ENCODE results near the gene VSIG4.

VSIG4 gene

DNA sequence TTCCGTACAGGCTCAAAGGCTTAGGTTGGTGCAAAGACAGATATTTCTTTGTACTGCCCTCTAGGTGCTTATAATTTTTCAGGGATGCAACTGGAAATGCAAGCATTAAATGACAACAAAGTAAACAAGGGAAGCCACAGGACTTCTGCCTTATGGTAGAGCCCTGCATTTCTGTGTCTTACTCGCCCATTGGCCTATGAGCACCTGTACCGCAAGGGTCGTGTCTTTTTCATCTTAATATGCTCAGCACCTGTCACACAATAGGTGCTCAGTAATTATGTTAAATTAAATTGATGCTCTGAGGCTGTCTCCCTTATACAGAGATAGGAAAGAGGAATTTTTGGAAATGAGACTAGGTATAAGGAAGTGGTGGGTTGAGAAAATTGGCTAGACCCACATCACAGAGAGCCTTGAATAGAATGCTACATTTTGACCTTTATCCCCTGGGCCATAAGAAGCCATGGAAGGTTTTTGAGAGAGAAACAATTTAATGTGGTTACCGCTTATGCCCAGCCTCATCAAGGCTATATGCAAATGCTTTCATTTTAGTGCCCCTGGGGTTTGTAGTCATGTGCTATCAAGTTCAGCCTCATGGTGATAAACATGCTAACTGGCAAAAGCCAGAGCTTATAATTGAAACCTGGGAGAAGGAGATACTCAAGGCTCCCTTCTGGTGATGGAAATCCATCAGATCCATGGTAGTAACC, 16.3 kb downstream of the VSIG4 start:
- DNase-seq: no peak
- H3K4me3 ChIP-seq: no peak overlapping the region
- H3K27ac ChIP-seq: no peak overlapping the region
- no peaks in the 10 kb centered on the region for H3K36me3 ChIP-seq
- TF ChIP-seq, protein P1, sequence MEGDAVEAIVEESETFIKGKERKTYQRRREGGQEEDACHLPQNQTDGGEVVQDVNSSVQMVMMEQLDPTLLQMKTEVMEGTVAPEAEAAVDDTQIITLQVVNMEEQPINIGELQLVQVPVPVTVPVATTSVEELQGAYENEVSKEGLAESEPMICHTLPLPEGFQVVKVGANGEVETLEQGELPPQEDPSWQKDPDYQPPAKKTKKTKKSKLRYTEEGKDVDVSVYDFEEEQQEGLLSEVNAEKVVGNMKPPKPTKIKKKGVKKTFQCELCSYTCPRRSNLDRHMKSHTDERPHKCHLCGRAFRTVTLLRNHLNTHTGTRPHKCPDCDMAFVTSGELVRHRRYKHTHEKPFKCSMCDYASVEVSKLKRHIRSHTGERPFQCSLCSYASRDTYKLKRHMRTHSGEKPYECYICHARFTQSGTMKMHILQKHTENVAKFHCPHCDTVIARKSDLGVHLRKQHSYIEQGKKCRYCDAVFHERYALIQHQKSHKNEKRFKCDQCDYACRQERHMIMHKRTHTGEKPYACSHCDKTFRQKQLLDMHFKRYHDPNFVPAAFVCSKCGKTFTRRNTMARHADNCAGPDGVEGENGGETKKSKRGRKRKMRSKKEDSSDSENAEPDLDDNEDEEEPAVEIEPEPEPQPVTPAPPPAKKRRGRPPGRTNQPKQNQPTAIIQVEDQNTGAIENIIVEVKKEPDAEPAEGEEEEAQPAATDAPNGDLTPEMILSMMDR (IDR thresholded peaks at IDR 0.05): no peak
- intact Hi-C loops (cut with DNase I; ENCODE audit: low total_unique reads): no loop called here
- H3K4me1 ChIP-seq: no peaks in the 10 kb centered on the region
- no peaks in the 10 kb centered on the region for H3K27me3 ChIP-seq
- H3K9me3 ChIP-seq: no peaks in the 10 kb centered on the region

DNA sequence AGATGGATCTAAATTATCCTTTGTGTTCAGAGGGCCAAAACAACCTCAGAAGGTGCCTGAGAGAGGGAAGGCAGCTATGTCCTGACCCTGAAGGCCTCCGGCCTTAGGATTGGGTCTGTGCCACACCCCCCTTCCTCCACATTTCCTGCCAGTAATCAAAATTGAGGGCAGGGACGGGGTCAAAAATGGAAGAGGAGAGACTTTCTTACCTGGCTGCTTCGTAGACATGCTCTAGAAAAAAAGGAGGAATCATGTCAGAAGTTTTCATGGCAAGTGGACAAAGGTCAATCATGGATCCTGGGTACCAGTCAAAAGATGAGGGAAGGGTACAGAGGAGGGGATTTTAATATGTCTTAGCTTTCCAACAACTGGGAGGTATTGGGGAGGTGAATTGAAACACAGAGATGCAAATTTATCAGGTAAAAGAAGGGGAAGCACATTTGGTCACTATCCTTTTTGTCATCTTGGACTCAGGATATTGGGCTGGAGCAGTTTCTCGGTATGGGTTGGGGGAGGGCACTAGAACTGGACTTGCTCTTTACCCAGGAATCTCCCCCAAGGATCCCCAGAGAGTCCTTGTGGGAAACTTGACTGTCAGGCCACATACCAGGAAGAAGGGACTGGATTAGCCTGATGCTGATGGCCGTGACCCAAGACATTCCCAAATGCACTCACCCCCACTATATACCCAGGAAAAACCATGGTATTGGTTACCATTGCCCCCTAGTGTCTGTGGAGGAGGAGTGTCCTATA, 17.1 kb downstream of the VSIG4 start:
- H3K9me3 ChIP-seq: no peaks in the 10 kb centered on the region
- no peaks in the 10 kb centered on the region for H3K27me3 ChIP-seq
- no peak for DNase-seq
- no peaks in the 10 kb centered on the region for H3K36me3 ChIP-seq
- no peak overlapping the region for H3K4me3 ChIP-seq
- no peak overlapping the region for H3K27ac ChIP-seq
- intact Hi-C loops (cut with DNase I; ENCODE audit: low total_unique reads): no loop called here
- H3K4me1 ChIP-seq: no peaks in the 10 kb centered on the region
- TF ChIP-seq, protein P1 (IDR thresholded peaks at IDR 0.05): no peak

DNA sequence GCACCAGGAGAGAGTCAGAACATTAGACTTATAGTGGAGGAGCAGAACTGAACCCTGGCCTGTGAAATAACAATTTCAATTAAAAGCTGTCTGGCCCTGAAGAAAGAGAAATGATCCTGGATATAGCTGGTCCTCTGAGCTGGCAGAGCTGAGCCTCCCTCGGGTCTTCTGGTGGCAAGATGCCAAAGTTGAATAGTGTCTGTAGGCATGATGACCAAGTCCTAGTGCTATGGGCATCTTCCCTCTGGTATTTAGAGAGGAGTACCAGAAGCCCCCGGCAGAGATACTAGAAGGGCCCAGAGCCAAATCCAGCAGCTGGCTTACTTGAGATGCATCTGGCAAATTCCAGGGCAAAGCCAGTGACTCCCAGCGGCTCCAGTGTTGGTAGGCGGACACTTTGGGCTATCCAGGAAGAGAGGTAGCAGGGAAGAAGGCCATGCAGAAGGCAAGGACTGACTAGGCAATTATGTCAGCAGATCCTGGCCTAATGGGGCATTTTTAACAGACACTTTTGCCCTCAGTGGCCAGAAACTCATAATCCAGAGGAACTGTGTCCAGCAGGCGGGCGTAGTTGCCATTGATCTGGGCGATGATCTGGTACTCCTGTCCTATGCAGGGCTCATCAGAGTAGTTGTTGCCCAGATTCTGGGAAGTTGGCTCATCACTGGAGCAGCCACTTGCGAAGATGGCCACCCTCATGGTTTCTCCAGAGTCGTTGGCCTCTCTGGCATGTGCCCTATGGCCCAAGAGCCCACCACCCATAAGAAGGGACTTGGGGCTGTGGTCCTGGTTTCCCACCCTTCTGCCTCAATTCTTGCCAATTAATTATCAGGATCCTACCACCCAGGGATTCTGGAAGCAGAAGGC, 17.9 kb downstream of the VSIG4 start:
- Histone ChIP-seq H3K27ac (no peak overlapping the region), H3K4me1 (no peaks in the 10 kb centered on the region), H3K9me3 (no peaks in the 10 kb centered on the region), H3K27me3 (no peaks in the 10 kb centered on the region), H3K4me3 (no peak overlapping the region), H3K36me3 (no peaks in the 10 kb centered on the region)
- DNase-seq: no peak
- intact Hi-C loops (cut with DNase I; ENCODE audit: low total_unique reads): no loop called here
- TF ChIP-seq, protein P1 (IDR thresholded peaks at IDR 0.05): no peak

DNA sequence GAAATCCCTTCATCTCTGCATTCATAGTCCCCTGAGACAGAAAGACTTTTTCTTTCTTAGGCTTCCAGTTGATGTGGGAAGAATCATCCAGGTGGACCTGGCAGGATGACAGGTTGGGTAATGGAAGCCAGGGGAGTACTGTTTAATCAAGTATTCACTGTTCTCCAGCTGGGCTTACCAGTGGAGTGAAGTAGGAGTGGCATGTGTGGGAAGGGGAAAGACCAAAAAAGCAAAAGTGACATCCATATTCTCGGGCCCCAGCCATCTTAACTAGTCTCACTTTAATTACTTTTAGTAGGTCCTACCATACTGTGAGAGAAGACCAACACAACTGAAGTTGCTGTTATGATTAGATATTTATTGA, 18.5 kb downstream of the VSIG4 start:
- TF ChIP-seq, protein P1 (IDR thresholded peaks at IDR 0.05): no peak
- Histone ChIP-seq H3K36me3 (no peaks in the 10 kb centered on the region), H3K4me1 (no peaks in the 10 kb centered on the region), H3K9me3 (no peaks in the 10 kb centered on the region), H3K27ac (no peak overlapping the region), H3K27me3 (no peaks in the 10 kb centered on the region), H3K4me3 (no peak overlapping the region)
- no peak for DNase-seq
- intact Hi-C loops (cut with DNase I; ENCODE audit: low total_unique reads): no loop called here

DNA sequence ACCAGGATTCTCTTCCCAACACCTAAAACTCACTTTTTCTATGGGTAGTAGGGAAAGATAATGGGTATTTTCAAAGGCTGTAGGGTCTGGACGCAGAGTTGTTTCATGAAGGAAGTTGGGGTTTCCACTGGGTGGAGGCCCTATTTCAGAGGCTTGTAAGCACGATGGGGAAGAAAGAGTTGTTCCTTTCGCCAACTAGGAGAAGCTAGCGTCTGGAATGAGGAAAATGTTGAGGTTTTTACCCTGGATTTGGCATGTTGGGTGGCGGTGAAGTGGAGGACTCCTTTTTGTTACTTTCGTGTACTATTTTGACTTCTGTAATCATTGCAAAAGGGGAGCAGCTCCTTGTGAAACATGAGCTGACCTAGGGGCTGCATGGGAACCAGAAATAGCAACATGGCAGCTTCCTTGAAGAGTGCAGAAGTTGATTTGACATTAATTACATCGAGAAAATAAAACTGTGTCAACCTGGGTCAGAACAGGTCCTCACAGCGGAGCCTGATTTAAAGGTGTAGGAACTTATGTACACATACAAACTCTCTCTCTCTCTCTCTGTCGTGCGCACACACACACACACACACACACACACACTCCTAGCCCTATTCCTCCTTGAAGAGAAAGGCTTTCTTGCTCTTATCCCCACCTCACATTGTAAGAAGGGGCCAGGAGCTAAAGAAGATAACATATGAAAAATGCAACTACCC, 19.1 kb downstream of the VSIG4 start:
- no peak for DNase-seq
- no peaks in the 10 kb centered on the region for H3K36me3 ChIP-seq
- no peaks in the 10 kb centered on the region for H3K9me3 ChIP-seq
- intact Hi-C loops (cut with DNase I; ENCODE audit: low total_unique reads): no loop called here
- H3K4me1 ChIP-seq: no peaks in the 10 kb centered on the region
- no peak overlapping the region for H3K4me3 ChIP-seq
- TF ChIP-seq, protein P1 (IDR thresholded peaks at IDR 0.05): no peak
- H3K27me3 ChIP-seq: no peaks in the 10 kb centered on the region
- H3K27ac ChIP-seq: no peak overlapping the region

Data from tibial artery (tissue), 4 donors.